SJCRH30 (cell line): ENCODE data around the gene SCFD1. TPM values are rescaled to one million over a fixed set of nuclear protein-coding genes. Genes with fewer than 3 reads are reported as not detected.
"Not testable (repeated sequence)": the region's sequence is repeated elsewhere in the genome, so short reads cannot be mapped to it uniquely, and the experiment has no call there.

ENCODE experiments used
- DNase-seq, 2 experiments: peaks; one replicate each; pipeline ENCODE4 v3.0.0-alpha.2; 2015 to 2020
- H3K27ac ChIP-seq: fragments of 250-450 bp; sonication (Bioruptor Pico); 2 replicates; pipeline ENCODE4 v1.5.1; 2020; ENCODE audit warnings: mild to moderate bottlenecking, moderate library complexity
- H3K27me3 ChIP-seq: fragments of 250-450 bp; sonication (Bioruptor Pico); 2 replicates; pipeline ENCODE4 v1.5.1; 2020; ENCODE audit warnings: mild to moderate bottlenecking, moderate library complexity
- H3K36me3 ChIP-seq: fragments of 250-450 bp; sonication (Bioruptor Pico); 2 replicates; pipeline ENCODE4 v1.5.1; 2020; ENCODE audit warnings: mild to moderate bottlenecking, moderate library complexity
- H3K4me1 ChIP-seq: fragments of 250-450 bp; sonication (Bioruptor Pico); 2 replicates; pipeline ENCODE4 v1.5.1; 2020; ENCODE audit warnings: mild to moderate bottlenecking, moderate library complexity
- H3K4me3 ChIP-seq: fragments of 250-450 bp; sonication (Bioruptor Pico); 2 replicates; pipeline ENCODE4 v1.5.1; 2020; ENCODE audit warnings: mild to moderate bottlenecking, moderate library complexity
- H3K9me3 ChIP-seq: fragments of 250-450 bp; sonication (Bioruptor Pico); replicated peaks from 2 replicates; pipeline ENCODE4 v1.5.1; 2020; ENCODE audit warnings: mild to moderate bottlenecking, moderate library complexity
- total RNA-seq: library from RNA; depleted of rRNA; stranded (reverse); fragments of >200 nt; shearing (Covaris generic); gene quantifications from 2 replicates; pipeline ENCODE4 v1.2.3, GENCODE V29; 2014

The SCFD1 gene
- total RNA-seq, 1 experiment from 2014 or later, result 112 TPM

DNA sequence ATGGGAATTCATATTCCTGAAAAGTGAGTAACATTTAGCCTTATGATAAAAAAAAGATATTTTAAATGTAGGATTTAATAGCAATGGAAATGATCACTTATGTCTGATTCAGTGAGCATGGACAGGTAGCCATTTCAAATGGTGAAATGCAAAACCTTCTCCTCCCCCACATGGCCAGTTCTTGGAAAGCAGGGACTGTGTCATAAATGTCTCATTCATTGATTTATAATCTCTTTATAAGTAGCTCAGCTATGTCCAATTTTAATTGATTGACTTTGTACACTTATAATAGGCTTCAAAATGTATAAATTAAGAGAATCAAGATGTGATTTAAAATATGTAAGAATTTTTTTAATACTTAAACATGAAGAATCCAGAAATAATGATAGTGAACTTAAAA lies 24.6 kb upstream of the SCFD1 start:
- Histone ChIP-seq H3K4me1 (no peaks in the 10 kb centered on the region), H3K9me3 (no peaks in the 10 kb centered on the region), H3K27me3 (0 out of 2 replicates have a peak, but pooled peaks cover 4% of the 10 kb centered on the region), H3K4me3 (no peak overlapping the region), H3K27ac (no peak overlapping the region), H3K36me3 (no peaks in the 10 kb centered on the region)
- no peak for DNase-seq

DNA sequence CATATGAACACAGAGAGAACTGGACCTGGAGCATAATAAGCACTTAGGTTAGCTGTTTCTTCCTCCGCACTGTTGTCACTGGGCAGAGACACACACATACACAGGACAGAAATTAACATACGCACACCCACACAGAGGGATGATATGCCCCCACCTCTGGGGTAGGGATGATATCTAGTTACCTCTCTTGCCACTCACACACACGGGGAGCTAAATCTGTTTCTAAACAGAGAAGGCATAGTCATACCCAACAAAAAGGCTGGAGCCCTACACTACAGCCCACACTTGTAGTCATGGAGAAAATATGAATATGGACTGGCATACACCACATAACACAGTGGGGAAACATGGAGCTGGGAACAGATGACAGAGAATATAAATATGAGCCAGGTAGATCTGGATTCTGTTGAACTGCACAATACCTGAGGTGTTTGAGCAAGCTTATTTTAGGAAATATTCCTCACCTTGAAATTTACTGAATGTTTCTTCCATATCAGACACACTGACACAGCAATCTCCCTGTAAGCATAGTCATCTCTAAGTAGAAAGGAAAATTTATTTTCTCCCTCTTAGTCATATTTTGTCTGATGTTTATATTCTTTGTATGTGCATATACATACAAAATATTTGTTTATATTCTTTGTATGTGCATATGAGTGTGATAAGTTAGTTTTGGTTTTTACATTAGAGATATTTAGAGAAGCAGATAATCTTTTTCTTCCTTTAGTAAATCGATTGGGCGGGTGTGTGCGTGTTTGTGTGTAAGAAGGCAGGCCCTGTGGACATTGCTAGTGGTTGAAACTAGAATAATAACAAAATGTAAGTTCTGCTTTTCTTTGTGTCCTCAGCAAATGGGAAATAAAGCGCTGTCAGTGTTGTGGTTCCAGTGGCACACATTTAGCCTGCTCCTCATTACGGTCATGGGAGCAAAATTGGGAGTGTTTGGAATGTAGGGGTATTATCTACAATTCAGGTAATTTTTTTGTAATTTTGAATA lies 20.9 kb upstream of the SCFD1 start:
- no peak overlapping the region for H3K27ac ChIP-seq
- no peak for DNase-seq
- no peaks in the 10 kb centered on the region for H3K4me1 ChIP-seq
- no peaks in the 10 kb centered on the region for H3K27me3 ChIP-seq
- H3K36me3 ChIP-seq, result no peaks in the 10 kb centered on the region
- H3K9me3 ChIP-seq, result no peaks in the 10 kb centered on the region
- H3K4me3 ChIP-seq, result no peak overlapping the region

DNA sequence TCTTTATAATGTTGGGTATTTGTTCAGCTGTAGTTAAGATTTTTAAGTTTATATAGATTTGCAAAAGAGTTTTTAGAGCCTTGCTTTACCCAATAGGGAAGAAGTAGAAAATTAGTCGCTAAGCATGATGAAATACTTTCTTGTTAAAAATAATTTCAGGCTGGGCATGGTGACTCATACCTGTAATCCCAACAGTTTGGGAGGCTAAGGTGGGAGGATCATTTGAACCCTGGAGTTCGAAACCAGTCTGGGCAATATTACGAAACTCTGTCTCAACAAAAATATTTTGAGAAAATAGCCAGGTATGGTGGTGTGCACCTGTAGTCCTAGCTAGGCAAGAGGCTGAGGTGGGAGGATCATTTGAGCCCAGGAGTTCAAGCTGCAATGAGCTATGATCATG lies 18.7 kb upstream of the SCFD1 start:
- Histone ChIP-seq H3K27me3 (no peaks in the 10 kb centered on the region), H3K27ac (no peak overlapping the region), H3K36me3 (no peaks in the 10 kb centered on the region), H3K4me1 (no peaks in the 10 kb centered on the region), H3K4me3 (no peak overlapping the region), H3K9me3 (no peaks in the 10 kb centered on the region)
- no peak for DNase-seq

DNA sequence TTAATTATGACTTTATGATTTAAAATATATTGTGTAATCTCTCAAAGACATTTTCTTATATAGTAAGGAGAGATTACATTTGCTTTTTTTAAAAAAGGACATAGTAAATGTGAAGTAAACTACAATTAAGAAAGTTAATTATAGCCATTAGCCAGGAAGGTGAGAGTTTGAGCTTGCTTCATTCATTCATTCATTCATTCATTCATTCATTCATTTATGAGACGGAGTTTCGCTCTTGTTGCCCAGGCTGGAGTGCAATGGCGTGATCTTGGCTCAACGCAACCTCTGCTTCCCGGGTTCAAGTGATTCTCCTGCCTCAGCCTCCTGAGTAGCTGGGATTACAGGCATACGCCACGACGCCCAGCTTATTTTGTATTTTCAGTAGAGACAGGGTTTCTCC lies 17.4 kb upstream of the SCFD1 start:
- H3K4me1 ChIP-seq, H3K27me3 ChIP-seq, H3K27ac ChIP-seq, H3K36me3 ChIP-seq, DNase-seq, H3K4me3 ChIP-seq, H3K9me3 ChIP-seq: not testable (repeated sequence)

- no peak for DNase-seq
- H3K27me3 ChIP-seq, result no peaks in the 10 kb centered on the region
- no peak overlapping the region for H3K4me3 ChIP-seq
- no peaks in the 10 kb centered on the region for H3K9me3 ChIP-seq
- no peaks in the 10 kb centered on the region for H3K36me3 ChIP-seq
- H3K4me1 ChIP-seq, result peaks cover 3% of the 10 kb centered on the region; the same call in 1 of the 2 replicates
- H3K27ac ChIP-seq, result no peak overlapping the region
Observed at GRCh38 chr14:30607156-30607780, 14.9 kb upstream of the SCFD1 start.

- Histone ChIP-seq H3K27ac (no peak overlapping the region), H3K9me3 (no peaks in the 10 kb centered on the region), H3K27me3 (no peaks in the 10 kb centered on the region), H3K36me3 (no peaks in the 10 kb centered on the region), H3K4me1 (peaks cover 3% of the 10 kb centered on the region; the same call in 1 of the 2 replicates), H3K4me3 (no peak overlapping the region)
- DNase-seq, result peak in 1 of 2 experiments; percentile 24
Observed at GRCh38 chr14:30608533-30609006, 13.5 kb upstream of the SCFD1 start.

GRCh38 chr14:30610787-30611343 lies 11.3 kb upstream of the SCFD1 start:
- no peak overlapping the region for H3K27ac ChIP-seq
- H3K4me3 ChIP-seq, result no peak overlapping the region
- no peaks in the 10 kb centered on the region for H3K9me3 ChIP-seq
- H3K27me3 ChIP-seq, result no peaks in the 10 kb centered on the region; the same call in 1 of the 2 replicates
- peak; percentile 72 to 81 for DNase-seq
- peaks cover 3% of the 10 kb centered on the region for H3K4me1 ChIP-seq
- no peaks in the 10 kb centered on the region for H3K36me3 ChIP-seq

- H3K4me3 ChIP-seq, result no peak overlapping the region
- no peaks in the 10 kb centered on the region for H3K36me3 ChIP-seq
- peaks cover 3% of the 10 kb centered on the region; the same call in 1 of the 2 replicates for H3K4me1 ChIP-seq
- no peak for DNase-seq
- H3K9me3 ChIP-seq, result no peaks in the 10 kb centered on the region
- no peak overlapping the region for H3K27ac ChIP-seq
- no peaks in the 10 kb centered on the region; the same call in 1 of the 2 replicates for H3K27me3 ChIP-seq
Observed at GRCh38 chr14:30614155-30614554, 8.0 kb upstream of the SCFD1 start.

DNA sequence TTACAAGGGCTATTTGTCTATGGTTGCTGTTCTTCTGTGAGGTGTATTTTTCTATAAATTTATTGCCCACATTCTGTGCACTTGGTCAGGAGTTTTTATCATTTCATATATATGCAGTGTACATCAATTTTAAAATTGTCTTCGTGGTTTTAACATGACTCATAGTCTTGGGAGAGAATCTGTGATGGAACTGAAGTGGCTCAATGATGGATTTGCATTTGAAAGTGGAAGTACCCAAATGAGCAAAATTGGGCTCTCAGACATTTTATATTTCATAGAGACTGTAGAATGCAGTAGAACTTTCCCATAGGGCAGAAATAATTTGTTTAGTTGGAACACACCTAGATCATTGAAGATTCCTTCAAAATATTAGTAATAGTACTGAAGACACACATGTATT lies 1.9 kb upstream of the SCFD1 start:
- no peaks in the 10 kb centered on the region; the same call in 1 of the 2 replicates for H3K27me3 ChIP-seq
- DNase-seq, result no peak
- H3K27ac ChIP-seq, result no peak overlapping the region
- H3K4me3 ChIP-seq, result no peak overlapping the region
- H3K36me3 ChIP-seq, result peaks cover 2% of the 10 kb centered on the region; the same call in 1 of the 2 replicates
- no peaks in the 10 kb centered on the region; the same call in none of the 2 replicates for H3K4me1 ChIP-seq
- H3K9me3 ChIP-seq, result no peaks in the 10 kb centered on the region

GRCh38 chr14:30621354-30621939 lies 672 bp upstream of the SCFD1 start:
- no peaks in the 10 kb centered on the region for H3K9me3 ChIP-seq

DNA sequence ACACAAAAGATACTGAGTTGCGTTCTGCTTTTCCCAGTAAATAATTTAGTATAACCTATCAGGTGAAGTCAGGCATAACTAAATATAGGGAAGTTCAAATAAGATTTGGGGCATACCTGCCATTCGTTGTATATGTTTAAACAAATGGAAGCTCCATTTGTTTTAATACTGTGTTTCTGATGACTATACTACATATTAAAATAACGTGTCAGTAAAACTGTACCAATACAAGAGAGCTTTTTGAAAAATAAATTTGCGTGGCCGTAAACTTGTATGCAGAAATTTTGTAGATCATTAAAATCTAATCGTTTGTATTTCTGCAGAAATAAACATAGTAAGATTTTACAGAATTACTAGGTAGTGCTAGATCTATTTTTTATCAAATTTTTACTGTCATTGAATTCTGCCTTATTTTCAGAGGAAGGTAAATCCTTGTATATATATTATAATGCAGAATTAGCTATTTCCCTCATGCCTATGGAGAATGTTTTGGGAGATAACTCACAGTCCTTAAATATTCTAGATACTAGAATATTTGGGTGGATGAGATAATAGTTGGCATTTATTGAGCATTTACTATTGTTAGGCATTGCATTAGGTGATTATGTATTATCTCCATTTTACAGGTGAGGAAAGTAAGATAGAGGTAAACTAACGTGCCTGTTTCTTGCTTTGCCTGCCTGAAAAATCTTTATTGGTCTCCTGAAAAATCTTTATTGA lies 1.5 kb downstream of the SCFD1 start:
- peaks cover 2% of the 10 kb centered on the region; the same call in 1 of the 2 replicates for H3K36me3 ChIP-seq
- H3K4me1 ChIP-seq, result no peaks in the 10 kb centered on the region; the same call in 1 of the 2 replicates
- DNase-seq, result no peak
- H3K9me3 ChIP-seq, result no peaks in the 10 kb centered on the region
- no peak overlapping the region for H3K27ac ChIP-seq
- H3K27me3 ChIP-seq, result no peaks in the 10 kb centered on the region
- peak overlapping the region; percentile 72 for H3K4me3 ChIP-seq

More at GRCh38 chr14:30621354-30621939, 672 bp upstream of the SCFD1 start:
- H3K4me1 ChIP-seq, result no peaks in the 10 kb centered on the region; the same call in 1 of the 2 replicates
- H3K4me3 ChIP-seq, result peak overlapping the region; percentile 72
- peak in 1 of 2 experiments; percentile 25 for DNase-seq
- H3K27ac ChIP-seq, result no peak overlapping the region; the same call in 1 of the 2 replicates
- peaks cover 2% of the 10 kb centered on the region; the same call in 1 of the 2 replicates for H3K36me3 ChIP-seq
- H3K27me3 ChIP-seq, result no peaks in the 10 kb centered on the region

DNA sequence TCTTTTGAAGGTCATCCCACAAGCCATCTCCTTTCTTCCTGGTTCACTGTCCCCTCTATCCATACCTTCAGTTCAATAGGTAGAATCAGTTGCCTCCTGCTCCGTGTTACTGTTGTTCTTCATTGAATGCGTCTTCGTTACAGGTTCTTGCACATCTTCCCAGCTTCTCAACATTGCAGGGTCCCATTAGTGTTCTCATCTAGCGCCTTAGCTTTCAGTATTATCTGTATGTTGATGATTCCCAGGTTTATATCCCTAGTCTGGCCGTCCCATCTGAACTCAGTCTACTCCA lies 2.0 kb downstream of the SCFD1 start:
- no peak overlapping the region for H3K4me3 ChIP-seq
- DNase-seq, result no peak
- no peaks in the 10 kb centered on the region for H3K27me3 ChIP-seq
- H3K4me1 ChIP-seq, result no peaks in the 10 kb centered on the region; the same call in 1 of the 2 replicates
- H3K9me3 ChIP-seq, result no peaks in the 10 kb centered on the region
- no peak overlapping the region for H3K27ac ChIP-seq
- H3K36me3 ChIP-seq, result peaks cover 2% of the 10 kb centered on the region; the same call in 1 of the 2 replicates

DNA sequence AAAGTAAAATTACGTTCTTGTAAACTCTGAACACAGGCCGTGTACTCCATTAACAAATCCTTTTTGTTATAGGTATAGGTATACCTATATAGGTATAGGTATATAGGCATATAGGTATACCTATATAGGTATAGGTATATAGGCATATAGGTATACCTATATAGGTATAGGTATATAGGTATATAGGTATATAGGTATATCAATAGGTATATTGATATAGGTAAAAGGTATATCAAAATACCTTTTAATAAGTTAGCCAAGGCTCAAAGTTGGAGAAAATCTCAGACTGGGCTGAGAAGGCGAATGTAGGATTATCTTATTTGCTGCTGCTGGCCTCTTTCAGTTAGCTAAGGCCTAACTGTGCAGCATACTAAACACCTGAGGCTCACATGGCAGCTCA lies 3.4 kb downstream of the SCFD1 start:
- DNase-seq, result no peak
- Histone ChIP-seq H3K36me3 (peaks cover 9% of the 10 kb centered on the region), H3K27ac (no peak overlapping the region), H3K4me1 (no peaks in the 10 kb centered on the region), H3K9me3 (no peaks in the 10 kb centered on the region), H3K4me3 (no peak overlapping the region), H3K27me3 (no peaks in the 10 kb centered on the region)

- H3K4me3 ChIP-seq, H3K27ac ChIP-seq, H3K27me3 ChIP-seq, H3K4me1 ChIP-seq, H3K9me3 ChIP-seq, DNase-seq: not testable (repeated sequence)
- peaks cover 32% of the 10 kb centered on the region for H3K36me3 ChIP-seq
Observed at GRCh38 chr14:30629432-30629831, 7.3 kb downstream of the SCFD1 start.
